Lower lobe of right lung (tissue), 2 donors: ENCODE measurements around the gene PCA3. TPM values are rescaled to one million over a fixed set of nuclear protein-coding genes. Genes with fewer than 3 reads are reported as not detected.

Experiments
- ATAC-seq, 2 donors: fragments of 200-7000 bp; cut with Tn5 transposase; one replicate each; pipeline ENCODE4 v1.9.1; 2020 to 2022; ENCODE audit warnings: mild to moderate bottlenecking in 2 of 2, moderate library complexity in 2 of 2
- DNase-seq: peaks from one replicate; pipeline ENCODE4 v3.0.0-alpha.2; 2020
- H3K27ac ChIP-seq: fragments of 200-600 bp; one replicate; pipeline ENCODE4 v1.8.0; 2022
- H3K27me3 ChIP-seq: fragments of 200-600 bp; one replicate; pipeline ENCODE4 v1.8.0; 2022; ENCODE audit warnings: low read depth
- H3K36me3 ChIP-seq: fragments of 200-600 bp; one replicate; pipeline ENCODE4 v1.8.0; 2022; ENCODE audit warnings: mild to moderate bottlenecking
- H3K4me1 ChIP-seq: fragments of 200-600 bp; one replicate; pipeline ENCODE4 v1.8.0; 2022
- H3K4me3 ChIP-seq: fragments of 200-600 bp; one replicate; pipeline ENCODE4 v1.8.0; 2022; ENCODE audit warnings: mild to moderate bottlenecking
- H3K9me3 ChIP-seq: fragments of 200-600 bp; one replicate; pipeline ENCODE4 v1.8.0; 2022
- CTCF ChIP-seq: fragments of 200-600 bp; IDR thresholded peaks from one replicate; pipeline ENCODE4 v1.8.0; 2022; ENCODE audit warnings: antibody characterized with exemption, mild to moderate bottlenecking
- intact Hi-C: fragments of 100-400 bp; cut with DNase I; formaldehyde crosslinking; loops from one replicate; pipeline ENCODE4 v1.11.0; 2022
- total RNA-seq: library from RNA; stranded (reverse); fragmentation: NEBNext Ultra II Directional; extraction: Animal tissue kit (Norgen Biotek cat#: 25700); gene quantifications from one replicate; pipeline ENCODE4 v1.2.1, GENCODE V29; 2021
- donor health status: DM: no; HTN: yes; CAD: no; lungs with severe emphysema.

PCA3 gene
- total RNA-seq, 1 donor from 2014 or later, result not detected

DNA sequence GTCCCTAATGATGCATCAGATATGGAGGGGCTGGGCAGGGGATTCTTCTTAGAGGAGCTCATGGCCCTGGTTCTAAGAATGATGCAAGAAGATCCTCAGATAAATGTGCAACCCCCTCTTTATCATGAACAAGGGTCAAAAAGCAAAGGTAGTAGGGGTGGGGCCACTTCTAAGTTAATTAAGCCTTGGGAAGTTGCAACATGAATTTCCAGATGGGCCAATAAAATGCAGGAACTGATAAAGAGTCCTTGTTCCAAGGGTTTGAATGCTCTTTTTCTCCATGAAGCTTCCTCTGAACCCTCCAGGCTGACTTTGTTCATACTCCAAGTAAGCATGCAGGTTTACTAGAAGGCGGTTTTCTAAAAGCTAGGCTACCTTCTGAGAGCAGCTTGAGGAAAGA is 25.6 kb downstream of the PCA3 start:
- Histone ChIP-seq H3K4me1 (no peaks in the 10 kb centered on the region), H3K36me3 (no peaks in the 10 kb centered on the region), H3K4me3 (no peak overlapping the region), H3K27me3 (no peaks in the 10 kb centered on the region), H3K27ac (no peak overlapping the region), H3K9me3 (no peaks in the 10 kb centered on the region)
- TF ChIP-seq CTCF, result no peak
- ATAC-seq (no peak), DNase-seq (no peak)
- intact Hi-C loops, result no loop called here

- Histone ChIP-seq H3K36me3 (no peaks in the 10 kb centered on the region), H3K27ac (no peak overlapping the region), H3K9me3 (no peaks in the 10 kb centered on the region), H3K27me3 (no peaks in the 10 kb centered on the region), H3K4me3 (no peak overlapping the region), H3K4me1 (no peaks in the 10 kb centered on the region)
- ATAC-seq (no peak), DNase-seq (no peak)
- intact Hi-C loops, result no loop called here
- no peak for TF ChIP-seq CTCF
Observed at GRCh38 chr9:76793784-76794431, 29.7 kb downstream of the PCA3 start.

DNA sequence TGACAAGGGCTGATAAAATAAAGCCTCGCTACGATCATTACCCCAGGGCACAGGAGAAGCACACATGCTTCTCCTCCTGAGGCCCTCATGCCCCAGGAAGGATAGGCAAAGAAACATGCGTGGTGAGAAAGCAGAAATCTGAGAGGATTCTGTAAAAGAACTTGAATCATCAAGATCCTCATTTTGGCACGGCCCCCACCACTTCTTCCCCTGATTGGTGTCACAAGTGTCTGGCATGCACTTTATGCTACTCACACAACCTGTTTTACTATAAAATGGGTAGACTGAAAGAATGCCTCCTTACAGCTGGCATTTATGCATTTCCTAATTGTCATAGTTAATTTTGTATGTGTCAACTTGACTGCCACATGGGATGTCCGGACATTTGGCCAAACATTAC is 32.1 kb downstream of the PCA3 start:
- TF ChIP-seq CTCF, result no peak
- Histone ChIP-seq H3K9me3 (no peaks in the 10 kb centered on the region), H3K4me3 (no peak overlapping the region), H3K36me3 (no peaks in the 10 kb centered on the region), H3K27ac (no peak overlapping the region), H3K4me1 (no peaks in the 10 kb centered on the region), H3K27me3 (no peaks in the 10 kb centered on the region)
- DNase-seq (no peak), ATAC-seq (no peak)
- intact Hi-C loops, result no loop called here

DNA sequence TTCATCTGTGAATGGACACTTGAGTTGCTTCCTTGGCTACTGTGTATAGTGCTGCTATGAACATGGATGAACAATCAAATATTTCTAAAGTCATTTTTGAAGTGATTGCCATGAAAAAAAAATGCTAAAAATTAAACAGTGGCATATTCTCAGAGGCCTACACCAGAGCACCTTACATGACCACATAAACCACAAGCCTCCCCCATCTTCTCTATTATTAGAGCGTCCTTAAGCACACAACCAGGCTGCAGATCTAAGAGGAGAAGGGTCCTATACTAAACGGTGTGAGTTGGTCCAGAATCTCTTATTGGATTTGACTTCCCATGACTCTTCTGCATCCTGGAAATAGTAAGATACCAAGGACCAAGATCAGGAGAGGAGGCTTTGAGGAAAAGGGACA is 34.3 kb downstream of the PCA3 start:
- Histone ChIP-seq H3K4me3 (no peak overlapping the region), H3K9me3 (no peaks in the 10 kb centered on the region), H3K36me3 (no peaks in the 10 kb centered on the region), H3K27me3 (no peaks in the 10 kb centered on the region), H3K4me1 (no peaks in the 10 kb centered on the region), H3K27ac (no peak overlapping the region)
- no peak for TF ChIP-seq CTCF
- DNase-seq, result no peak
- no peak for ATAC-seq
- intact Hi-C loops, result no loop called here

DNA sequence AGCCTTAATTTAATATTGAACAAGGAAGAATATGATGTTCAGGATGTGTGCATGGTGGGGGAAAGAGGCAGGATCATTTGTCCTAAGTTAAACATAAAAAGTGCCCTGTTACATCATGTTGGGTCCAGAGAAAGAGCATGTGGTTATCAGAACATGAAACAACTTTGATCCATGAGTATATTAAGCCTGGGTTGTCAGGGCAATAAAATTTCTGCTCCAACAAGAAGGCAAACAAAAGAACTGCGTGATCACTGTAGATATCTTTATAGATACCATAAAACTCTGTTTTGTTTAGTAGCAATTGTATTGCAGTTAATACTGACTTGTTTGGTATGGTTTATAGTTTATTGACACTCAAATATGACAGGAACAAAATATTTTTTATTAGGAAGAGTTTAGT is 35.2 kb downstream of the PCA3 start:
- Histone ChIP-seq H3K36me3 (no peaks in the 10 kb centered on the region), H3K27ac (no peak overlapping the region), H3K9me3 (no peaks in the 10 kb centered on the region), H3K4me3 (no peak overlapping the region), H3K4me1 (no peaks in the 10 kb centered on the region), H3K27me3 (peaks cover under 1% of the 10 kb centered on the region)
- intact Hi-C loops, result no loop called here
- TF ChIP-seq CTCF, result no peak
- no peak for DNase-seq
- ATAC-seq, result no peak
